Stromal cell of bone marrow (primary cell): ENCODE measurements around the gene CGNL1.

Experiments used
- DNase-seq: peaks from one replicate; pipeline ENCODE4 v3.0.0-alpha.2; 2012; ENCODE audit warnings: low read depth

Gene CGNL1

GRCh38 chr15:57388464-57388863 lies 12.2 kb downstream of the CGNL1 start:
- DNase-seq: no peak

GRCh38 chr15:57389991-57390390 lies 13.7 kb downstream of the CGNL1 start:
- DNase-seq: no peak

- no peak for DNase-seq
Measured at GRCh38 chr15:57390583-57390982, 14.3 kb downstream of the CGNL1 start.

- DNase-seq: no peak
Measured at GRCh38 chr15:57391537-57391936, 15.2 kb downstream of the CGNL1 start.

GRCh38 chr15:57393061-57393460 lies 16.8 kb downstream of the CGNL1 start:
- no peak for DNase-seq

- peak; percentile 84 for DNase-seq
Measured at GRCh38 chr15:57395292-57395691, 19.0 kb downstream of the CGNL1 start.

GRCh38 chr15:57398336-57398735 lies 22.0 kb downstream of the CGNL1 start:
- no peak for DNase-seq

- peak; percentile 54 for DNase-seq
Measured at GRCh38 chr15:57401546-57401945, 25.2 kb downstream of the CGNL1 start.

- DNase-seq: no peak
Measured at GRCh38 chr15:57403017-57403416, 26.7 kb downstream of the CGNL1 start.

- no peak for DNase-seq
Measured at GRCh38 chr15:57403566-57404325, 27.4 kb downstream of the CGNL1 start.

- no peak for DNase-seq
Measured at GRCh38 chr15:57405133-57405532, 28.8 kb downstream of the CGNL1 start.

GRCh38 chr15:57406062-57406772 lies 29.9 kb downstream of the CGNL1 start:
- no peak for DNase-seq

GRCh38 chr15:57410373-57410772 lies 34.1 kb downstream of the CGNL1 start:
- no peak for DNase-seq

- no peak for DNase-seq
Measured at GRCh38 chr15:57411945-57412768, 35.9 kb downstream of the CGNL1 start.

- no peak for DNase-seq
Measured at GRCh38 chr15:57415602-57416001, 39.3 kb downstream of the CGNL1 start.

- no peak for DNase-seq
Measured at GRCh38 chr15:57418635-57419034, 42.3 kb downstream of the CGNL1 start.

GRCh38 chr15:57419335-57419734 lies 43.0 kb downstream of the CGNL1 start:
- DNase-seq: no peak

- DNase-seq: no peak
Measured at GRCh38 chr15:57421110-57421509, 44.8 kb downstream of the CGNL1 start.

GRCh38 chr15:57421551-57421950 lies 45.2 kb downstream of the CGNL1 start:
- DNase-seq: no peak

GRCh38 chr15:57422113-57422754 lies 45.9 kb downstream of the CGNL1 start:
- DNase-seq: peak; percentile 70

GRCh38 chr15:57423599-57424140 lies 47.4 kb downstream of the CGNL1 start:
- no peak for DNase-seq
